Measurements from ENCODE around the gene TSPAN13. TPM values are rescaled to one million over a fixed set of nuclear protein-coding genes. Genes with fewer than 3 reads are reported as not detected.

TSPAN13 gene
- polyA plus RNA-seq, 2 of the 4 experiments (the other 2 are of a cell fraction), result 9.6 to 40.7 TPM

DNA sequence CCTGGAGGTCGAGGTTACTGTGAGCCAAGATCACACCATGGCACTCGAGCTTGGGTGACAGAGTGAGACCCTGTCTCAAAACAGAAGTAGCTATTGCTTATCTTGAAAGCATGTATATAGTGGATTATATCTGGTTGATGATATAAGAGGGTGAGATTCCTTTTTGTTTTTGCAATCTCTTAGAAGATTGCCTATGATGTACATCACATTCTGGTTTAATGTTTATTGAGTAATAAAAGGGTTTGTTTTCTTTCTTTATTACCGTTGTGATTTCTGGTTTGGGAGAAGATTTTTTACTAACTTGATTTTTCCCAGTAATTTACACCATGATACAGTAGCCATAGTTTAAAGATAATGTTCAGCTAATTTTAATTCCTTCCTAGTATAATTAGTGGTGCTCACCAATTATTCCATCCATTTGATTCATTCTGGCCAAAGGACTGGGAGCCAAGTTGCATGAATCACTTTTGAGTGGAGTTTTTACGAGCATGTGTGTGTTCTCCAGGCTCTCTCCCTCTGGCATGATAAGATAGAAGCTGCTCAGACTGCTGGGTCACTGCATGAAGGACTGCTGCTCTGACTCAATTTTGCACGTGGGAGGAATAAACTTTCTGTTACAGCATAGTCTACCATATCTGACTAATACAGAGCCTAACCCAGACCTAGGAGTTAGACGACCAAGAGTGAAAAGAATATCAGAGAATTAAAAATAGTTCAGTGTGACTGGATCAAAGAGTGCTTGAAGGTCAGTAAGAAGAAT, 13.5 kb upstream of the TSPAN13 start (continued):
- TF ChIP-seq, protein P1, sequence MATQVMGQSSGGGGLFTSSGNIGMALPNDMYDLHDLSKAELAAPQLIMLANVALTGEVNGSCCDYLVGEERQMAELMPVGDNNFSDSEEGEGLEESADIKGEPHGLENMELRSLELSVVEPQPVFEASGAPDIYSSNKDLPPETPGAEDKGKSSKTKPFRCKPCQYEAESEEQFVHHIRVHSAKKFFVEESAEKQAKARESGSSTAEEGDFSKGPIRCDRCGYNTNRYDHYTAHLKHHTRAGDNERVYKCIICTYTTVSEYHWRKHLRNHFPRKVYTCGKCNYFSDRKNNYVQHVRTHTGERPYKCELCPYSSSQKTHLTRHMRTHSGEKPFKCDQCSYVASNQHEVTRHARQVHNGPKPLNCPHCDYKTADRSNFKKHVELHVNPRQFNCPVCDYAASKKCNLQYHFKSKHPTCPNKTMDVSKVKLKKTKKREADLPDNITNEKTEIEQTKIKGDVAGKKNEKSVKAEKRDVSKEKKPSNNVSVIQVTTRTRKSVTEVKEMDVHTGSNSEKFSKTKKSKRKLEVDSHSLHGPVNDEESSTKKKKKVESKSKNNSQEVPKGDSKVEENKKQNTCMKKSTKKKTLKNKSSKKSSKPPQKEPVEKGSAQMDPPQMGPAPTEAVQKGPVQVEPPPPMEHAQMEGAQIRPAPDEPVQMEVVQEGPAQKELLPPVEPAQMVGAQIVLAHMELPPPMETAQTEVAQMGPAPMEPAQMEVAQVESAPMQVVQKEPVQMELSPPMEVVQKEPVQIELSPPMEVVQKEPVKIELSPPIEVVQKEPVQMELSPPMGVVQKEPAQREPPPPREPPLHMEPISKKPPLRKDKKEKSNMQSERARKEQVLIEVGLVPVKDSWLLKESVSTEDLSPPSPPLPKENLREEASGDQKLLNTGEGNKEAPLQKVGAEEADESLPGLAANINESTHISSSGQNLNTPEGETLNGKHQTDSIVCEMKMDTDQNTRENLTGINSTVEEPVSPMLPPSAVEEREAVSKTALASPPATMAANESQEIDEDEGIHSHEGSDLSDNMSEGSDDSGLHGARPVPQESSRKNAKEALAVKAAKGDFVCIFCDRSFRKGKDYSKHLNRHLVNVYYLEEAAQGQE (IDR thresholded peaks at IDR 0.05), result no peak
- no peak for TF ChIP-seq CBX2 (IDR thresholded peaks at IDR 0.05; ENCODE audit: borderline replicate concordance, low read depth)
- no peak for TF ChIP-seq CHD2 (IDR thresholded peaks at IDR 0.05; ENCODE audit: low read length, partially characterized antibody)
- TF ChIP-seq MAFK (IDR thresholded peaks at IDR 0.05; ENCODE audit: partially characterized antibody), result peak; percentile 68
- no peak for TF ChIP-seq ZNF302 (CRISPR knock-in tag; IDR thresholded peaks at IDR 0.05)
- no peak for TF ChIP-seq EHF (CRISPR knock-in tag; IDR thresholded peaks at IDR 0.05)
- TF ChIP-seq RARB (CRISPR knock-in tag; IDR thresholded peaks at IDR 0.05), result no peak
- no peak for TF ChIP-seq RNF2 (IDR thresholded peaks at IDR 0.05; ENCODE audit: borderline replicate concordance, low read depth)
- TF ChIP-seq JUN (IDR thresholded peaks at IDR 0.05), result peak in 1 of 2 experiments; percentile 39; a peak in 2 of 5 replicates
- TF ChIP-seq ZFP36 (IDR thresholded peaks at IDR 0.05; ENCODE audit: borderline replicate concordance, partially characterized antibody), result no peak
- no peak for TF ChIP-seq SREBF2 (IDR thresholded peaks at IDR 0.05)
- TF ChIP-seq CHD4 (IDR thresholded peaks at IDR 0.05; ENCODE audit: borderline replicate concordance), result no peak
- no peak for TF ChIP-seq NPAS2 (CRISPR knock-in tag; IDR thresholded peaks at IDR 0.05; ENCODE audit: borderline replicate concordance)
- TF ChIP-seq HOXA7 (CRISPR knock-in tag; IDR thresholded peaks at IDR 0.05), result no peak
- no peak for TF ChIP-seq MYC (IDR thresholded peaks at IDR 0.05; ENCODE audit: borderline replicate concordance, low read length)
- TF ChIP-seq, protein P2, sequence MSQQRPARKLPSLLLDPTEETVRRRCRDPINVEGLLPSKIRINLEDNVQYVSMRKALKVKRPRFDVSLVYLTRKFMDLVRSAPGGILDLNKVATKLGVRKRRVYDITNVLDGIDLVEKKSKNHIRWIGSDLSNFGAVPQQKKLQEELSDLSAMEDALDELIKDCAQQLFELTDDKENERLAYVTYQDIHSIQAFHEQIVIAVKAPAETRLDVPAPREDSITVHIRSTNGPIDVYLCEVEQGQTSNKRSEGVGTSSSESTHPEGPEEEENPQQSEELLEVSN (IDR thresholded peaks at IDR 0.05; ENCODE audit: borderline replicate concordance, low read depth), result no peak
- 0 out of 3 replicates have a peak, but pooled peaks have one; percentile 12 for TF ChIP-seq SMC3 (IDR thresholded peaks at IDR 0.05)
- TF ChIP-seq CBX8 (IDR thresholded peaks at IDR 0.05), result no peak
- TF ChIP-seq HOXB13 (CRISPR knock-in tag; IDR thresholded peaks at IDR 0.05; ENCODE audit: low read depth), result no peak
- TF ChIP-seq, protein P3, sequence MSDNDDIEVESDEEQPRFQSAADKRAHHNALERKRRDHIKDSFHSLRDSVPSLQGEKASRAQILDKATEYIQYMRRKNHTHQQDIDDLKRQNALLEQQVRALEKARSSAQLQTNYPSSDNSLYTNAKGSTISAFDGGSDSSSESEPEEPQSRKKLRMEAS (IDR thresholded peaks at IDR 0.05), result peak; percentile 69; the same call in 1 of the 2 replicates
- TF ChIP-seq ATOH8 (CRISPR knock-in tag; IDR thresholded peaks at IDR 0.05; ENCODE audit: low read depth), result no peak
- TF ChIP-seq HDAC2 (IDR thresholded peaks at IDR 0.05), result no peak
- TF ChIP-seq FOSL2 (IDR thresholded peaks at IDR 0.05), result peak; percentile 55
- peak; percentile 59 for TF ChIP-seq FOSL2 (CRISPR knock-in tag; IDR thresholded peaks at IDR 0.05)
- no peak for TF ChIP-seq PHF8 (IDR thresholded peaks at IDR 0.05; ENCODE audit: borderline replicate concordance, low read depth)
- no peak for TF ChIP-seq FOSB (CRISPR knock-in tag; IDR thresholded peaks at IDR 0.05)
- no peak for TF ChIP-seq POLR2AphosphoS2 (conservative IDR thresholded peaks at IDR 0.05; ENCODE audit: low read length)
- TF ChIP-seq, protein P4, sequence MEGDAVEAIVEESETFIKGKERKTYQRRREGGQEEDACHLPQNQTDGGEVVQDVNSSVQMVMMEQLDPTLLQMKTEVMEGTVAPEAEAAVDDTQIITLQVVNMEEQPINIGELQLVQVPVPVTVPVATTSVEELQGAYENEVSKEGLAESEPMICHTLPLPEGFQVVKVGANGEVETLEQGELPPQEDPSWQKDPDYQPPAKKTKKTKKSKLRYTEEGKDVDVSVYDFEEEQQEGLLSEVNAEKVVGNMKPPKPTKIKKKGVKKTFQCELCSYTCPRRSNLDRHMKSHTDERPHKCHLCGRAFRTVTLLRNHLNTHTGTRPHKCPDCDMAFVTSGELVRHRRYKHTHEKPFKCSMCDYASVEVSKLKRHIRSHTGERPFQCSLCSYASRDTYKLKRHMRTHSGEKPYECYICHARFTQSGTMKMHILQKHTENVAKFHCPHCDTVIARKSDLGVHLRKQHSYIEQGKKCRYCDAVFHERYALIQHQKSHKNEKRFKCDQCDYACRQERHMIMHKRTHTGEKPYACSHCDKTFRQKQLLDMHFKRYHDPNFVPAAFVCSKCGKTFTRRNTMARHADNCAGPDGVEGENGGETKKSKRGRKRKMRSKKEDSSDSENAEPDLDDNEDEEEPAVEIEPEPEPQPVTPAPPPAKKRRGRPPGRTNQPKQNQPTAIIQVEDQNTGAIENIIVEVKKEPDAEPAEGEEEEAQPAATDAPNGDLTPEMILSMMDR (IDR thresholded peaks at IDR 0.05), result no peak
- no peak for TF ChIP-seq POLR2A (IDR thresholded peaks at IDR 0.05; ENCODE audit: low read length)
- TF ChIP-seq HOXB5 (CRISPR knock-in tag; IDR thresholded peaks at IDR 0.05), result no peak
- no peak for TF ChIP-seq ZC3H11A (IDR thresholded peaks at IDR 0.05)
- no peak for TF ChIP-seq RAD21 (conservative IDR thresholded peaks at IDR 0.05 in 1 of 2, IDR thresholded peaks at IDR 0.05 in 1 of 2)
- TF ChIP-seq TFCP2L1 (CRISPR knock-in tag; IDR thresholded peaks at IDR 0.05), result no peak
- peak; percentile 23; the same call in 1 of the 2 replicates for TF ChIP-seq BHLHE40 (IDR thresholded peaks at IDR 0.05; ENCODE audit: low read depth, low read length)
- no peak for TF ChIP-seq EHMT2 (IDR thresholded peaks at IDR 0.05; ENCODE audit: low read depth)

Data from A549 (cell line).